VCaP (cell line): ENCODE data around the gene VPS25.

Source experiments
- H3K27ac ChIP-seq: fragments of 450-650 bp; 2 replicates; pipeline ENCODE4 v1.5.1; 2017
- CTCF ChIP-seq: fragments of 450-650 bp; conservative IDR thresholded peaks from 2 replicates; pipeline ENCODE4 v1.5.1; 2017; ENCODE audit warnings: mild to moderate bottlenecking, moderate library complexity

Gene VPS25

DNA sequence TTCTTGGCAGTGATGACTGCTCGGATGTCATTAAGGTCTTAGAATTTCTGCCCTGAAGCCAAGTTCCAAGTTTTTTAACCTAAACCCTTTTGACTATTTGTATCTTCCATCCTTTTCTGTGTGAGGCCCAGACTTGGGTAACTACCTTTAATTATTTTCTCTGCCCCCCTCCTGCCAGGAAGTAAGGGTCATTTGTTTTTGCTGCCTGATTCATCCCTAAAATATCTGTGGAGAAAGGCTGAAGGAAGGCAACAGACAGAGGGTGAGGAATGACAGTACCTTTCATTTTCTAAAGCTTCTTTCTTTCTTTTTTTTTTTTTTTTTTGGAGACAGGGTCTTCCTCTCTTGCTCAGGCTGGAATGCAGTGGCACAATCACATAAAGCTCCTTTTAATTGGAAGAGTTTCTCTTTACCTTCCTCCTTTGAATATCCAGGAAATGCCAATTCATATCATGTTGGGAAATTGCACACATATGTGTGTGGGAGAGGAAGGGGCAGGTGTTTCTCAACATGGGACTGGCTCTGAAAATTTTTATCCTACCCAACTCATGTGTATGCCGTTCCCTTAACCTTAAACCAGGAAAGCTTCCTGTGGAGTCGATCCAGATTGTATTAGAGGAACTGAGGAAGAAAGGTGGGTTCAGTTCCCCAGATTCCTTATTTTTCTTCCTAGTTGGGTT lies 957 bp downstream of the VPS25 start:
- peak overlapping the region; percentile 83 for H3K27ac ChIP-seq
- TF ChIP-seq CTCF = no peak

DNA sequence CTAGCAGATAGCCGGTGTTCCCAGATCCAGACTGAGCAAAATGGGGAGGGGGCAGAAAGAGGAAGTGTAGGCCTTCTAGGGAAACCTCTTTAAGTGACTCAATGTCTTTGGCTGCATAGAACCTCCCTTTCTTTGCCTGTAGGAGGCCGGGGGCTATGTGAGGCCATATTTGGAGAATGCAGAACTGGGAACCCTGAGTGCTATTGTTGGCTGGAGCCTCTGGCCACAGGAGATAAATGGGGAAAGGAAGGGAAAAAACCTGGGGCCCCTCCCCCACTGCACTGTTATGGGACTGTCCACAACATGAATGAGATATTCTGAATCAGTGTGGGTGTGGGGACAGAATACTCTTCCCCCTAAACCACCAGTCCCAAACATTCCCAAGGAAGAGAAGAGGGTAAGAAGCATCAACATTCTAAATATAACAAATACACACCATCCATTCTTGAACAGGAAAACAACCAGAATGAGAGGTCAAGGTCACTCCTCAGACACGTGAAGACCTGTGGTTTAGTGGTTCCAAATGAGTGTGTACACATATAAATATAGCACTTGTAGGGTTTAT lies 2.4 kb downstream of the VPS25 start:
- no peak for TF ChIP-seq CTCF
- H3K27ac ChIP-seq = no peak overlapping the region

DNA sequence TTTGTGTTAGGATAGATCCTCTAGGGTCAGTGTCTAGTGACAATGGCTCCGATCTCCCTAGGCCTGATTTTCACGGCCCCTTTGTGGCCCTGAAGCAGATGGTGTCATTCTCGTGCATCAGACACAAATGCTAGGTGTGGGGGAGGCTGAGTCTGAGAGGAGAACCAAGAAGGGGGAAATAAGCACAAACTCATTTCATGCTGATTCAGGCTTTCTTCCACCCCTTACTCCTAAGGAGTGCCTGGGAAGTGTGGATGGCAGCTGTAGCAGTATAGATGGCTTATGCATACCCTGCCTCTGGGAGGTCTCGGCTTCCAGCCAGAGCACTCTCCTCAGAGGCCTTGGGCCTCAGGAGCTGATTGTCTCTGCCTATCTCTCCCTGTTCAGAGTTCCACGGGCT lies 5.3 kb downstream of the VPS25 start:
- TF ChIP-seq CTCF = no peak
- H3K27ac ChIP-seq = peak overlapping the region; percentile 74

GRCh38 chr17:42779304-42779935 lies 6.2 kb downstream of the VPS25 start:
- no peak for TF ChIP-seq CTCF
- H3K27ac ChIP-seq = peak overlapping the region; percentile 74

- no peak for TF ChIP-seq CTCF
- peak within 1 kb of the TSS; percentile 74 for H3K27ac ChIP-seq
Observed at GRCh38 chr17:42779936-42780850, 6.9 kb downstream of the VPS25 start, which contains the start of gene WNK4. WNK4 (plus strand) TSS chr17:42780610; CDS start chr17:42780699, 89 bp downstream.

GRCh38 chr17:42780851-42781638 lies 7.8 kb downstream of the VPS25 start:
- H3K27ac ChIP-seq = peak overlapping the region; percentile 74
- no peak for TF ChIP-seq CTCF
